Neural cell (in vitro differentiated cells): ENCODE data around the gene ABCA12.

ENCODE experiments used
- MXI1 ChIP-seq: fragments of 450-650 bp; conservative IDR thresholded peaks from 2 replicates; pipeline ENCODE4 v1.6.1; 2014; ENCODE audit warnings: antibody characterized with exemption, mild to moderate bottlenecking; ENCODE audit not compliant: poor library complexity, severe bottlenecking
- POLR2AphosphoS5 ChIP-seq: IDR thresholded peaks from 2 replicates; pipeline ENCODE4 v1.6.1; 2012
- SMC3 ChIP-seq: fragments of 450-650 bp; conservative IDR thresholded peaks from 2 replicates; pipeline ENCODE4 v1.6.1; 2014; ENCODE audit warnings: antibody characterized with exemption, mild to moderate bottlenecking, moderate library complexity; ENCODE audit not compliant: poor library complexity
- TAF1 ChIP-seq: IDR thresholded peaks from 2 replicates; pipeline ENCODE4 v1.6.1; 2012; ENCODE audit warnings: low read depth

GRCh38 chr2:215137741-215138340, 585 bp downstream of the ABCA12 start:
- TF ChIP-seq TAF1 (no peak), POLR2AphosphoS5 (no peak), MXI1 (no peak), SMC3 (no peak)
